Right lobe of liver (tissue), 4 donors: Measurements from ENCODE around the gene DOP1A.

ENCODE experiments used
- CTCF ChIP-seq, 4 donors: fragments of 200-600 bp in 3 of 4; fragments of 450-650 bp in 1 of 4; IDR thresholded peaks; one replicate each; pipeline versions ENCODE4 v1.5.1 to v1.8.0; 2016 to 2022; ENCODE audit warnings: antibody characterized with exemption in 4 of 4, mild to moderate bottlenecking in 2 of 4
- POLR2A ChIP-seq: fragments of 450-650 bp; IDR thresholded peaks from one replicate; pipeline ENCODE4 v1.6.1; 2017; ENCODE audit warnings: antibody characterized with exemption, mild to moderate bottlenecking
- donor health status: DM: no; HTN: no; CAD: no.
- donor health status: DM: no; HTN: no; CAD: no.
- donor health status: DM: no; HTN: yes; CAD: no.

DNA sequence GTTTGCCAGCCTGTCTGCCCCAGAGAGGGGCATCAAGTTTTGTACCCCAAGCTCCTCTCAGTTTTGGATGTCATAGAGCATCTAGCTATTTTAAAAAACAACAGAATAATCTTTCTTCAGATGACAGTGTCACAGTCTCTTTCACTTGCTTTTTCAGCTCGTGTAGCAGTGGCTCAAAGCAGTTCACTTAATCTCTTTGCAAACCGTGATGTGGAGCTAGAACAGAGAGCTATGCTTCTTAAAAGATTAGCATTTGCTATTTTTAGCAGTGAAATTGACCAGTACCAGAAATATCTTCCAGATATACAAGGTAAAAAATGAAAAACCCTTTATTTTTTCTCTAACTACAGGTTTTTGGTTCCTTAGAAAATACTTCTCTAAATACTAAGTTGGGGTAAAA, 88.3 kb downstream of the DOP1A start:
- TF ChIP-seq CTCF (IDR thresholded peaks at IDR 0.05) (no peak), POLR2A (no peak)
